Vagina (tissue), 2 donors: ENCODE data around the gene ART3. TPM values are rescaled to one million over a fixed set of nuclear protein-coding genes. Genes with fewer than 3 reads are reported as not detected.

Experiments
- DNase-seq, 2 donors: peaks; one replicate each; pipeline ENCODE4 v3.0.0-alpha.2; 2017; ENCODE audit errors: extremely low spot score in 2 of 2
- H3K27ac ChIP-seq: fragments of 200-600 bp; sonication (generic); one replicate; pipeline ENCODE4 v1.5.1; 2019
- H3K27me3 ChIP-seq: fragments of 200-600 bp; sonication (generic); one replicate; pipeline ENCODE4 v1.5.1; 2019
- H3K36me3 ChIP-seq, 2 donors: fragments of 200-600 bp; sonication (generic); one replicate each; pipeline ENCODE4 v1.5.1; 2017 to 2019
- H3K4me1 ChIP-seq: fragments of 200-600 bp; sonication (generic); one replicate; pipeline ENCODE4 v1.5.1; 2019
- H3K4me3 ChIP-seq, 2 donors: fragments of 200-600 bp; sonication (generic); 1 replicate in 1 of 2; 2 replicates in 1 of 2; pipeline ENCODE4 v1.5.1; 2016 to 2019
- H3K9me3 ChIP-seq: fragments of 200-600 bp; sonication (generic); one replicate; pipeline ENCODE4 v1.5.1; 2019
- POLR2A ChIP-seq, 2 donors: fragments of 450-650 bp; IDR thresholded peaks; one replicate each; pipeline ENCODE4 v1.6.1; 2017; ENCODE audit warnings: antibody characterized with exemption in 2 of 2, mild to moderate bottlenecking in 2 of 2, moderate library complexity in 2 of 2
- POLR2AphosphoS5 ChIP-seq, 2 donors: sonication (generic); formaldehyde crosslinking; IDR thresholded peaks; one replicate each; pipeline ENCODE4 v1.9.0; 2017; ENCODE audit warnings: antibody characterized with exemption in 2 of 2, mild to moderate bottlenecking in 2 of 2, low read depth in 1 of 2; ENCODE audit not compliant: insufficient read depth in 1 of 2
- intact Hi-C: fragments of 100-400 bp; cut with DNase I; formaldehyde crosslinking; loops from one replicate; pipeline ENCODE4 v1.15.1; 2023
- total RNA-seq: library from RNA; depleted of rRNA; stranded (reverse); fragments of >200 nt; gene quantifications from one replicate; pipeline ENCODE4 v1.2.3, GENCODE V29; 2016
- TF ChIP-seq, protein P1 (sequence below), 3 experiments: fragments of 450-650 bp in 2 of 3; fragments of 200-600 bp in 1 of 3; sonication (generic) in 1 of 3; IDR thresholded peaks; one replicate each; pipeline ENCODE4 v1.5.1; 2017 to 2019; ENCODE audit warnings: antibody characterized with exemption in 3 of 3, mild to moderate bottlenecking in 2 of 3, moderate library complexity in 2 of 3

The ART3 gene
- total RNA-seq, 1 donor from 2014 or later: 0.74 TPM

DNA sequence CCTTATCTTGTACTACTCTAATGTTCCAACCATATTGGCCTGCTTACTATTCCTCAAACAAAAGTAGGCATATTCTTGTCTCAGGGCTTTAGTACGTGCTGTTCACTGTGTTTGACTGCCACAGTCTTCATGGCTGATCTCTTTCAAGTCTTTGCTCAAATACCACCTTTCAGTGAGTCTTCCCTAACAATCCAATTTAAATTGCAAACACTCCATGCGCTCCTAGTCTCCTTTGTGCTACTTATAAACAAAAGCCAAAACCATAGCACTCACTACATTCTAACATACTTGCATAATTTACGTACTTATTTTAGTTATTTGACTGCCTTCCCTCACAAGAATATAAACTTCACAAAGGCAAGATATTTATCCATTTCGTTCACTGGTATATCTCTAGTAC is 1.7 kb upstream of the ART3 start:
- Histone ChIP-seq H3K4me1 (no peaks in the 10 kb centered on the region), H3K9me3 (no peaks in the 10 kb centered on the region), H3K4me3 (no peak overlapping the region), H3K36me3 (no peaks in the 10 kb centered on the region), H3K27ac (no peak overlapping the region), H3K27me3 (no peaks in the 10 kb centered on the region)
- no peak for TF ChIP-seq POLR2AphosphoS5 (IDR thresholded peaks at IDR 0.05; ENCODE audit: insufficient read depth in 1 of 2, low read depth in 1 of 2)
- TF ChIP-seq POLR2A (IDR thresholded peaks at IDR 0.05): no peak
- TF ChIP-seq, protein P1, sequence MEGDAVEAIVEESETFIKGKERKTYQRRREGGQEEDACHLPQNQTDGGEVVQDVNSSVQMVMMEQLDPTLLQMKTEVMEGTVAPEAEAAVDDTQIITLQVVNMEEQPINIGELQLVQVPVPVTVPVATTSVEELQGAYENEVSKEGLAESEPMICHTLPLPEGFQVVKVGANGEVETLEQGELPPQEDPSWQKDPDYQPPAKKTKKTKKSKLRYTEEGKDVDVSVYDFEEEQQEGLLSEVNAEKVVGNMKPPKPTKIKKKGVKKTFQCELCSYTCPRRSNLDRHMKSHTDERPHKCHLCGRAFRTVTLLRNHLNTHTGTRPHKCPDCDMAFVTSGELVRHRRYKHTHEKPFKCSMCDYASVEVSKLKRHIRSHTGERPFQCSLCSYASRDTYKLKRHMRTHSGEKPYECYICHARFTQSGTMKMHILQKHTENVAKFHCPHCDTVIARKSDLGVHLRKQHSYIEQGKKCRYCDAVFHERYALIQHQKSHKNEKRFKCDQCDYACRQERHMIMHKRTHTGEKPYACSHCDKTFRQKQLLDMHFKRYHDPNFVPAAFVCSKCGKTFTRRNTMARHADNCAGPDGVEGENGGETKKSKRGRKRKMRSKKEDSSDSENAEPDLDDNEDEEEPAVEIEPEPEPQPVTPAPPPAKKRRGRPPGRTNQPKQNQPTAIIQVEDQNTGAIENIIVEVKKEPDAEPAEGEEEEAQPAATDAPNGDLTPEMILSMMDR (IDR thresholded peaks at IDR 0.05): no peak
- intact Hi-C loops: no loop called here
- no peak for DNase-seq

DNA sequence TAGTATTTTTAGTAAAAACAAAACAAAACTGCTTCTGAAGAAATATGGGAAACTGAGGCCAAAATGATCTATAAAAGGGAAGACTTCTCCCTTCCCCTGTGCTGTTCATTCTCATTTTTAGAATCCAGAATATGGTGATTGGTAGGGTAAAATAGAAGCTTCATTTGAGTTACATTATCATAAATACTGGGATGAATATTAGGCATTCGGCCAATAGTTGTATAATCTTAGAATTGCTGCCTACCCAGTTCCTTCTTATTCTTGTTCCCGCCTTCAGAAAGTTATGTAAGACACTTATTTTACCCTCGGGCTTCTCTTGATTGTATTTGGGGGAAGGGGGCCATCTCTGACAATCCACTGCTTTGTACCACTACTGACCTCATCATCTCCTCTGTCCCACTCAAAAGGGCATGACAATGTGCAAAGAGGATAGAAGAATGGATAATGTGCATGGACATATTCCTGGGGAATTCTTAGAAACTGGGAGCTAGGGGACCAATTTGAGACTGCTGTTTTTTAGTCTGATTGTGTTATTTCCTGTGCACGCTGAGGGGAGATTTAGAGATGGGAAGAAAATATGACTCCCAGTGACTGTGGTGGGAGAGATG is 588 bp downstream of the ART3 start:
- H3K4me3 ChIP-seq: no peak overlapping the region
- H3K36me3 ChIP-seq: no peaks in the 10 kb centered on the region
- H3K4me1 ChIP-seq: no peaks in the 10 kb centered on the region
- no peak overlapping the region for H3K27ac ChIP-seq
- DNase-seq: no peak
- intact Hi-C loops: no loop called here
- no peaks in the 10 kb centered on the region for H3K27me3 ChIP-seq
- no peaks in the 10 kb centered on the region for H3K9me3 ChIP-seq
- no peak for TF ChIP-seq POLR2AphosphoS5 (IDR thresholded peaks at IDR 0.05; ENCODE audit: insufficient read depth in 1 of 2, low read depth in 1 of 2)
- TF ChIP-seq, protein P1 (IDR thresholded peaks at IDR 0.05): no peak
- TF ChIP-seq POLR2A (IDR thresholded peaks at IDR 0.05): no peak

DNA sequence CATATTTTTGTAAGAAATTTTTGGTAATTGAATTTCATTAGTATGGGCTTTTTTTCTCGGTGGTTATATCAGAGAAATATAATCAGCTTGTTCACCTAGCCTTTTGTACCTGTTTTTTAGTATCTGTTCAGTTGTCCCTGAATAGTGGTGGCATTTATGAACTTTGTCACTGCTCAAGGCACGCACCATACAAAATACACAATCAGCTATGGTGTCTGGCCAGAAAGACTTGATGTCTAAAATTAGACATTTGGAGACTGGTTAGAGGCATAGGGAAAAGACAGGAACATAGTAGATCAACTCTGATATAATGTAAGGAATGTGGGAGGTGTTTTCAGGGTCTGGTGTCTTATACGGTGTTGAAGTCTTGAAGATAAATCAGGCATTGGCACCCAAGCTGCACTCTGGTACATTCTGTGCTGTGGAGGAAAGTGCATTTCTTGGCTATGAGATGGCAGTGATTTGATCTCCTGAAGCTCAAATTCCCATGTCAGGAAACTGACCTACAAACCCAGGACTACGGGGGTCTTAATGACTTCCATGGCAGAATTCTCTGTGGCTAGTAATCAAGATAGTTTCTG is 3.6 kb downstream of the ART3 start:
- no peaks in the 10 kb centered on the region for H3K36me3 ChIP-seq
- H3K4me3 ChIP-seq: no peak overlapping the region
- intact Hi-C loops: no loop called here
- TF ChIP-seq POLR2AphosphoS5 (IDR thresholded peaks at IDR 0.05; ENCODE audit: insufficient read depth in 1 of 2, low read depth in 1 of 2) (no peak), POLR2A (IDR thresholded peaks at IDR 0.05) (no peak)
- TF ChIP-seq, protein P1 (IDR thresholded peaks at IDR 0.05): no peak
- DNase-seq: no peak
- H3K27me3 ChIP-seq: no peaks in the 10 kb centered on the region
- no peaks in the 10 kb centered on the region for H3K9me3 ChIP-seq
- H3K27ac ChIP-seq: no peak overlapping the region
- H3K4me1 ChIP-seq: no peaks in the 10 kb centered on the region

DNA sequence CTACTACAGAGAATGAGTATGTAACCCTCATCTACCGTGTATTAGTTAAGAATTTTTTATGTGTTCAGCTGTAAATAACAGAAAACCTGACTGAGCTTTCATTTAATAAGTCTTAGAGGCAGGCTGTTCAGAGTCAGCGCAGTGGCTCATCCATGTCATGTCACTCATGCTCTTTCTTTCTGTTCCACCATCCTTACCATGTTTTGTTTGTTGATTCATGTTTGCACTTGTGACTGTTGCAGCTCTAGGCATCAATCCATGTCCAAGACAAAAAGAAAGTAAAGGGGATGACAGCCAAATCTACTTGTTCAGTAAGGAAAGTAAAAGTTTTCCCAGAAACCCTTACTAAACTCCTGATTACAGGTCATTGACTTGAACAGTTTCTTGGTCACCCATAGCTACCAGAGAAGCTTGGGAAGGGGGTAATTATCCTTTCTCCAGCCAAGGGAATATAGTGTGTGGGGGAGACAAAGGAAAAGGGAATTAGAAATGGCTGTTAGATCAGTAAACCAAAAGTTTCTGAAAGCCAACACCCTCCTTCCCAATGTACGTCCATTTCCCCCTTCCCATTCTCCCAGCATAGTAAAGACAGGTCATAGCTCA is 9.0 kb downstream of the ART3 start:
- no peak for DNase-seq
- Histone ChIP-seq H3K27me3 (no peaks in the 10 kb centered on the region), H3K4me1 (no peaks in the 10 kb centered on the region), H3K9me3 (no peaks in the 10 kb centered on the region), H3K4me3 (no peak overlapping the region), H3K36me3 (no peaks in the 10 kb centered on the region), H3K27ac (no peak overlapping the region)
- intact Hi-C loops: no loop called here
- no peak for TF ChIP-seq POLR2AphosphoS5 (IDR thresholded peaks at IDR 0.05; ENCODE audit: insufficient read depth in 1 of 2, low read depth in 1 of 2)

DNA sequence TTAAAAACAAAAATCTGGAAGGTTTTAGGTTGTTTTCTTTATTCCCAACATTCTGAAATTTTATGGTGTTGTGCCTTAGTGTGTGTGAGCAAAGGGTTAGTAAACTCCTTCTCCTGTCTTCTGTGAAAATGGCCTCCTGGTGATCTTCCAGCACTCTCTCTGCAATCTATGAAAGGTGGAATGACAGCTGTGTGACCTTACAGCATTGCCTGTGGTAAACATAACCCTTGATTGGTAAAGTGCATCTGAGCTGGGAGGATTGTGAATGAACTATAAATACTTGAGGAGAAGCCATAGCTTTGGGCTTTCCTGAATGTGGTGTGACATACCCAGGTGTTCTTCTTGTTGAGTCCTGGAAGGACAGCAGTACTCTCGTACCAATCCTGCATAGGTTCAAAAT is 10.0 kb downstream of the ART3 start:
- no peak overlapping the region for H3K27ac ChIP-seq
- H3K36me3 ChIP-seq: no peaks in the 10 kb centered on the region
- no peaks in the 10 kb centered on the region for H3K27me3 ChIP-seq
- no peak overlapping the region for H3K4me3 ChIP-seq
- DNase-seq: no peak
- no peaks in the 10 kb centered on the region for H3K4me1 ChIP-seq
- TF ChIP-seq, protein P1 (IDR thresholded peaks at IDR 0.05): no peak
- TF ChIP-seq POLR2A (IDR thresholded peaks at IDR 0.05) (no peak), POLR2AphosphoS5 (IDR thresholded peaks at IDR 0.05; ENCODE audit: insufficient read depth in 1 of 2, low read depth in 1 of 2) (no peak)
- intact Hi-C loops: no loop called here
- no peaks in the 10 kb centered on the region for H3K9me3 ChIP-seq
